Endothelial cell of umbilical vein (primary cell): ENCODE measurements around the gene WIZ. TPM values are rescaled to one million over a fixed set of nuclear protein-coding genes. Genes with fewer than 3 reads are reported as not detected.
A peak's percentile ranks its signal among the peaks of the same experiment; 100 is the strongest.

Experiments used
- BruUV-seq: library from RNA; stranded (reverse); fragments of 400-500 nt; replicated peaks from 2 replicates; lab custom pipeline; 2021; lab: Mats Ljungman, UMichigan
- CTCF ChIA-PET: fragments of 300-600, 350-600 bp; sonication (Branson Sonifier 250); formaldehyde crosslinking; loops from one replicate; lab custom pipeline; 2021; ENCODE audit warnings: antibody characterized with exemption, inconsistent platforms; lab: Charles Lee
- POLR2A ChIA-PET: fragments of 300-600, 350-600 bp; sonication (Branson Sonifier 250); formaldehyde crosslinking; loops from one replicate; lab custom pipeline; 2021; ENCODE audit warnings: antibody characterized with exemption, inconsistent platforms; lab: Charles Lee
- DNase-seq: peaks from one replicate; pipeline ENCODE4 v3.0.0-alpha.2; 2011; ENCODE audit warnings: low read depth, low spot score
- FAIRE-seq: peaks from 2 replicates; lab custom pipeline; 2011; peaks lifted over from hg19 to GRCh38; lab: Jason Lieb, UNC
- H2AFZ ChIP-seq: 2 replicates; pipeline ENCODE4 v1.6.0; 2012; ENCODE audit warnings: low read depth, low read length, control low read depth, inconsistent platforms
- H3K27ac ChIP-seq: 2 replicates; pipeline ENCODE4 v1.5.1; 2011; ENCODE audit warnings: low read depth, mild to moderate bottlenecking, control low read depth, low read length, moderate library complexity; ENCODE audit not compliant: insufficient read depth
- H3K27me3 ChIP-seq, 2 experiments: 2 replicates each; pipeline versions ENCODE4 v1.6.0 to v1.6.1; 2011; ENCODE audit warnings: low read length in 2 of 2, mixed read lengths in 1 of 2; ENCODE audit not compliant: control insufficient read depth in 2 of 2, insufficient read depth in 2 of 2
- H3K36me3 ChIP-seq, 2 experiments: 2 replicates in 1 of 2; 3 replicates in 1 of 2; pipeline ENCODE4 v1.5.1; 2011; ENCODE audit warnings: low read length in 2 of 2, mild to moderate bottlenecking in 1 of 2, moderate library complexity in 1 of 2; ENCODE audit not compliant: control insufficient read depth in 2 of 2, insufficient read depth in 2 of 2; ENCODE audit errors: extremely low read depth in 1 of 2
- H3K4me1 ChIP-seq: 3 replicates; pipeline ENCODE4 v1.5.1; 2011; ENCODE audit warnings: mild to moderate bottlenecking, low read length; ENCODE audit not compliant: control insufficient read depth, insufficient read depth; ENCODE audit errors: extremely low read depth
- H3K4me2 ChIP-seq: 2 replicates; pipeline ENCODE4 v1.6.1; 2011; ENCODE audit warnings: low read length, control low read depth, mixed read lengths; ENCODE audit not compliant: insufficient read depth
- H3K4me3 ChIP-seq, 3 experiments: fragments of 200-600 bp in 1 of 3; sonication (generic), shearing (Covaris generic) in 1 of 3; replicated peaks in 1 of 3; 2 replicates each; pipeline ENCODE4 v1.5.1; 2011 to 2016; ENCODE audit warnings: control low read depth in 3 of 3, low read length in 3 of 3, mild to moderate bottlenecking in 2 of 3, inconsistent platforms in 1 of 3, low read depth in 1 of 3, moderate library complexity in 1 of 3; ENCODE audit not compliant: insufficient read depth in 1 of 3
- H3K79me2 ChIP-seq: 2 replicates; pipeline ENCODE4 v1.6.0; 2012; ENCODE audit warnings: low read length, inconsistent platforms; ENCODE audit not compliant: control insufficient read depth, insufficient read depth
- H3K9ac ChIP-seq: replicated peaks from 2 replicates; pipeline ENCODE3; 2011; ENCODE audit warnings: low read length, control low read depth; ENCODE audit not compliant: insufficient read depth; ENCODE audit errors: extremely low read depth
- H3K9me1 ChIP-seq: replicated peaks from 3 replicates; pipeline ENCODE4 v1.6.0; 2011; ENCODE audit warnings: mild to moderate bottlenecking, low read length; ENCODE audit not compliant: control insufficient read depth, insufficient read depth; ENCODE audit errors: extremely low read depth
- H3K9me3 ChIP-seq: replicated peaks from 2 replicates; pipeline ENCODE4 v1.5.1; 2012; ENCODE audit warnings: low read length, inconsistent platforms; ENCODE audit not compliant: control insufficient read depth, insufficient read depth
- H4K20me1 ChIP-seq: replicated peaks from 2 replicates; pipeline ENCODE3; 2011; ENCODE audit warnings: mild to moderate bottlenecking, low read length; ENCODE audit not compliant: control insufficient read depth, insufficient read depth; ENCODE audit errors: extremely low read depth
- CTCF ChIP-seq, 2 donors: IDR thresholded peaks; 1 replicate in 1 of 2; 2 replicates in 1 of 2; pipeline ENCODE4 v1.5.1; 2011; ENCODE audit warnings: low read length in 2 of 2, mild to moderate bottlenecking in 2 of 2, moderate library complexity in 2 of 2, control low read depth in 1 of 2, inconsistent platforms in 1 of 2, low read depth in 1 of 2; ENCODE audit not compliant: insufficient read depth in 1 of 2; ENCODE audit errors: extremely low read depth in 1 of 2
- EZH2 ChIP-seq: IDR thresholded peaks from 2 replicates; pipeline ENCODE4 v1.6.1; 2012; ENCODE audit warnings: borderline replicate concordance, low read depth, mild to moderate bottlenecking, moderate library complexity, low read length, inconsistent platforms; ENCODE audit not compliant: severe bottlenecking
- FOS ChIP-seq: IDR thresholded peaks from 2 replicates; pipeline ENCODE4 v1.6.1; 2011; ENCODE audit warnings: mild to moderate bottlenecking, low read length, moderate library complexity, borderline replicate concordance; ENCODE audit not compliant: insufficient read depth
- GATA2 ChIP-seq: IDR thresholded peaks from 2 replicates; pipeline ENCODE4 v1.7.0; 2011; ENCODE audit warnings: low read depth, mild to moderate bottlenecking, moderate library complexity, mixed read lengths, low read length; ENCODE audit not compliant: insufficient read length, insufficient read depth
- JUN ChIP-seq: IDR thresholded peaks from 2 replicates; pipeline ENCODE4 v1.6.1; 2011; ENCODE audit warnings: borderline replicate concordance, low read depth; ENCODE audit not compliant: insufficient read length, insufficient read depth
- MYC ChIP-seq: IDR thresholded peaks from one replicate; pipeline ENCODE4 v1.6.1; 2011; ENCODE audit warnings: mild to moderate bottlenecking, low read depth, low read length
- POLR2A ChIP-seq: IDR thresholded peaks from 2 replicates; pipeline ENCODE4 v1.6.1; 2012; ENCODE audit warnings: low read depth, mild to moderate bottlenecking, control low read depth, low read length
- POLR2AphosphoS5 ChIP-seq: IDR thresholded peaks from 2 replicates; pipeline ENCODE4 v1.6.1; 2012; ENCODE audit warnings: low read depth, mild to moderate bottlenecking, control low read depth, low read length, moderate library complexity; ENCODE audit not compliant: insufficient read depth
- dilution Hi-C: fragments of 300-500 bp; cut with MboI; formaldehyde crosslinking; loops from one replicate; pipeline ENCODE4 v1.15.0; 2019; ENCODE audit warnings: low sequenced_read_pairs; ENCODE audit not compliant: extremely low pct_ligation_motif_present
- intact Hi-C: fragments of 100-400 bp; cut with micrococcal nuclease; formaldehyde crosslinking; loops from one replicate; pipeline ENCODE4 v1.10.0; 2022
- polyA plus RNA-seq, 4 experiments: library from polyadenylated mRNA; depleted of rRNA in 3 of 4; stranded (reverse) in 3 of 4; unstranded in 1 of 4; fragments of >200 nt; gene quantifications; 2 replicates each; pipeline versions ENCODE4 v1.2.1 to v1.2.3, GENCODE V29; 2011 to 2012; ENCODE audit warnings: missing spikeins in 1 of 4
- total RNA-seq: library from RNA; stranded (reverse); gene quantifications from 2 replicates; pipeline ENCODE4 v1.2.3, GENCODE V29; 2021
- TF ChIP-seq, protein P1 (sequence below): IDR thresholded peaks from 2 replicates; pipeline ENCODE4 v1.6.1; 2011; ENCODE audit not compliant: insufficient read depth, insufficient read length

The WIZ gene
- total and polyA plus RNA-seq, 2 donors (not counting 3 experiments of a cell fraction or from before 2014, with no cell fraction given) = 21.0 to 47.2 TPM

DNA sequence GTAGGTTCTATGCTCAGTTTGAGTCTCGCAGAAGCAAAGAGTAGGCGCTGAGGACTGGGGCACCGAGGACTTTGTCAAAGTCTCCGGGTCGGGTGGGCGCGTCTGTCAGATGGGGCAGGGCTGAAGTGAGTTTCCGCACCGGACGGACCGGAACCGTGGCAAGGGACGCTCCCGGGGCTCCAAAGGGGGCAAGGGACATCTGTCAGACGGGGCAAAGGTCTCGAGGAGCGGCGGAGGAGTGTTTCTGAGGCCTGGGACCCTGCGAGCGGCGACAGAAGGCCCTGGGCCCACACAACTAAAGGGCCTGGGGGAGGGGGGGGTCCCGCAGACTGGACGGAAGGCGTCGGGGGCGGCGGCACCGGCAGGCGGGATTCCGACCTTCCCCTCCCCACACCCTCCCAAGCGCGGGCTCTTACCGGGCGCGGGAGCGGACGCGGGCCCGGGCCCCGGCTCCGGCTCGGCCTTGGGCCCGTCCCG, 17.7 kb downstream of the WIZ start:
- DNase-seq (peak; percentile 13), FAIRE-seq (peak; percentile 18)
- Histone ChIP-seq H4K20me1 (no peaks in the 10 kb centered on the region), H2AFZ (peak overlapping the region; percentile 42), H3K79me2 (peaks cover 46% of the 10 kb centered on the region), H3K27ac (peak overlapping the region; percentile 15), H3K4me3 (peak overlapping the region; percentile 77 to 90 (median 82)), H3K9me3 (no peaks in the 10 kb centered on the region), H3K36me3 (peaks cover 4 to 16% of the 10 kb centered on the region in 2 experiments), H3K9ac (peak overlapping the region; percentile 80), H3K4me1 (peaks cover 12% of the 10 kb centered on the region), H3K4me2 (peak overlapping the region; percentile 74), H3K9me1 (no peaks in the 10 kb centered on the region), H3K27me3 (no peaks in the 10 kb centered on the region)
- dilution Hi-C loops = no loop called here
- POLR2A ChIA-PET = interaction anchor here (1.4 to 1.9 kb wide), 2 partner anchors 13 to 20 kb away, joined by 5 to 10 read pairs; partner anchors contain the start of gene AKAP8L
- intact Hi-C loops = loop anchor here (1.0 kb wide), 2 partner anchors 13 to 124 kb away; no protein-coding TSS in a partner anchor
- CTCF ChIA-PET = interaction anchor here (1.0 to 3.6 kb wide), 5 partner anchors 13 to 124 kb away, joined by 3 to 24 read pairs (median 5); partner anchors contain the start of genes AKAP8L and WIZ
- no TSS peak for BruUV-seq
- TF ChIP-seq, protein P1, sequence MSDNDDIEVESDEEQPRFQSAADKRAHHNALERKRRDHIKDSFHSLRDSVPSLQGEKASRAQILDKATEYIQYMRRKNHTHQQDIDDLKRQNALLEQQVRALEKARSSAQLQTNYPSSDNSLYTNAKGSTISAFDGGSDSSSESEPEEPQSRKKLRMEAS = no peak
- no peak for TF ChIP-seq CTCF (IDR thresholded peaks at IDR 0.05; ENCODE audit: extremely low read depth in 1 of 2, insufficient read depth in 1 of 2, low read depth in 1 of 2, low read length in 2 of 2)
- no peak for TF ChIP-seq POLR2A
- TF ChIP-seq JUN = no peak
- no peak for TF ChIP-seq EZH2
- TF ChIP-seq POLR2AphosphoS5 = no peak
- no peak for TF ChIP-seq GATA2
- no peak for TF ChIP-seq MYC
- TF ChIP-seq FOS = no peak
